NCI-H526 (cell line): ENCODE data around the gene TUBB1.
"Not testable (repeated sequence)": the region's sequence is repeated elsewhere in the genome, so short reads cannot be mapped to it uniquely, and the experiment has no call there.

ENCODE experiments used
- DNase-seq, 2 experiments: peaks; one replicate each; lab custom pipeline; 2025; lab: John Stamatoyannopoulos, UW

TUBB1 gene

GRCh38 chr20:59019217-59019616 lies at the start of gene TUBB1:
Gene TUBB1 (plus strand): TSS chr20:59019429. CDS start chr20:59019523, 94 bp downstream.
- DNase-seq: no peak

- no peak for DNase-seq
Measured at GRCh38 chr20:58969439-58969838, 49.8 kb upstream of the TUBB1 start.

GRCh38 chr20:58970146-58970545 lies 49.1 kb upstream of the TUBB1 start:
- DNase-seq: peak; percentile 6 to 53

- no peak for DNase-seq
Measured at GRCh38 chr20:58971429-58971828, 47.8 kb upstream of the TUBB1 start.

GRCh38 chr20:58973179-58973578 lies 46.0 kb upstream of the TUBB1 start:
- DNase-seq: no peak

- no peak for DNase-seq
Measured at GRCh38 chr20:58973866-58974265, 45.4 kb upstream of the TUBB1 start.

- no peak for DNase-seq
Measured at GRCh38 chr20:58975353-58975752, 43.9 kb upstream of the TUBB1 start.

- DNase-seq: no peak
Measured at GRCh38 chr20:58976061-58976730, 43.0 kb upstream of the TUBB1 start.

- no peak for DNase-seq
Measured at GRCh38 chr20:58978351-58979190, 40.7 kb upstream of the TUBB1 start.

- DNase-seq: peak; percentile 71 to 96
Measured at GRCh38 chr20:58980711-58981627, 38.3 kb upstream of the TUBB1 start, which contains the start of gene NELFCD. Gene NELFCD (plus strand): TSS chr20:58981256. CDS start chr20:58981310, 54 bp downstream.

GRCh38 chr20:58981628-58982364 lies 37.4 kb upstream of the TUBB1 start:
- DNase-seq: peak in 1 of 2 experiments; percentile 52

GRCh38 chr20:58982406-58983114 lies 36.7 kb upstream of the TUBB1 start:
- peak; percentile 87 to 88 for DNase-seq

- not testable (repeated sequence) for DNase-seq
Measured at GRCh38 chr20:58983115-58983468, 36.1 kb upstream of the TUBB1 start.

GRCh38 chr20:58984691-58985090 lies 34.5 kb upstream of the TUBB1 start:
- peak; percentile 17 to 48 for DNase-seq

- no peak for DNase-seq
Measured at GRCh38 chr20:58985656-58986055, 33.6 kb upstream of the TUBB1 start.

- no peak for DNase-seq
Measured at GRCh38 chr20:58986286-58986967, 32.8 kb upstream of the TUBB1 start.

GRCh38 chr20:58986968-58987517 lies 32.2 kb upstream of the TUBB1 start:
- DNase-seq: no peak

- DNase-seq: no peak
Measured at GRCh38 chr20:58987790-58988564, 31.3 kb upstream of the TUBB1 start.

GRCh38 chr20:58988565-58988882 lies 30.7 kb upstream of the TUBB1 start:
- no peak for DNase-seq
